Measurements from ENCODE around the gene FAM3D.

The FAM3D gene

DNA sequence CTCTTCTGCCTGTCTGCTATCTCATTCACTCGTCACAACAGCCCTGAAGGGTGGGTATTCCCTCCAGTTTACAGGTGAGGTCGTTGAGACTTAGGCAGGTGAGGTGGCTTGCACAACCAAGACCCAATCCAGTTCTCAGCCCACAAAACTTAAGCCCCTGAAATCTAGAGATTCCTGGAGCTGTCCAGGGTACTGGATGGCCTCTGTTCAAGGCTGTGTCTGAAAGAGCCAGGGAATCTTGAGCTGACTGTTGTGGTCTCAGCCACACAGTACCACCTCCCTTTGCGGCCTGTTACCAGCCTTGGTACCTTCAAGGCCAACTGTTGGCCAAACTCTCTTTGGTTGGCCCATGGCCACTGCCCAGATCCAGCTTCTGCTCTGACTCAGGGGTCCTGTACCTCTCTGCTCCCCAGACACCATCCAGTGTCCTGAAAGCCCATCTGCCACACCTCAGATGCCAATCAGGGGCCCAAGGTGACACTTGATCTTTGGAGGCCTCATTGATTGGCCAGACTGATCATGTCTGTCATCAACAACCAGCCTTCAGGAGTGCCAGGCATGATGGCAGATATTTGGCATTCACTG lies 78.5 kb downstream of the FAM3D start:
- TF ChIP-seq, protein P1, sequence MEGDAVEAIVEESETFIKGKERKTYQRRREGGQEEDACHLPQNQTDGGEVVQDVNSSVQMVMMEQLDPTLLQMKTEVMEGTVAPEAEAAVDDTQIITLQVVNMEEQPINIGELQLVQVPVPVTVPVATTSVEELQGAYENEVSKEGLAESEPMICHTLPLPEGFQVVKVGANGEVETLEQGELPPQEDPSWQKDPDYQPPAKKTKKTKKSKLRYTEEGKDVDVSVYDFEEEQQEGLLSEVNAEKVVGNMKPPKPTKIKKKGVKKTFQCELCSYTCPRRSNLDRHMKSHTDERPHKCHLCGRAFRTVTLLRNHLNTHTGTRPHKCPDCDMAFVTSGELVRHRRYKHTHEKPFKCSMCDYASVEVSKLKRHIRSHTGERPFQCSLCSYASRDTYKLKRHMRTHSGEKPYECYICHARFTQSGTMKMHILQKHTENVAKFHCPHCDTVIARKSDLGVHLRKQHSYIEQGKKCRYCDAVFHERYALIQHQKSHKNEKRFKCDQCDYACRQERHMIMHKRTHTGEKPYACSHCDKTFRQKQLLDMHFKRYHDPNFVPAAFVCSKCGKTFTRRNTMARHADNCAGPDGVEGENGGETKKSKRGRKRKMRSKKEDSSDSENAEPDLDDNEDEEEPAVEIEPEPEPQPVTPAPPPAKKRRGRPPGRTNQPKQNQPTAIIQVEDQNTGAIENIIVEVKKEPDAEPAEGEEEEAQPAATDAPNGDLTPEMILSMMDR (IDR thresholded peaks at IDR 0.05; ENCODE audit: insufficient read depth, low read length, missing control alignments): no peak
- no peak overlapping the region for H3K4me3 ChIP-seq (ENCODE audit: low read depth, low read length)
- no peak for DNase-seq (ENCODE audit: low read depth, low spot score)
- ChIA-PET POLR2A (no interaction called here), CTCF (interaction anchor here (1.1 to 2.0 kb wide), 4 partner anchors 10 to 44 kb away, joined by 3 to 8 read pairs (median 4); no protein-coding TSS in a partner anchor)

DNA sequence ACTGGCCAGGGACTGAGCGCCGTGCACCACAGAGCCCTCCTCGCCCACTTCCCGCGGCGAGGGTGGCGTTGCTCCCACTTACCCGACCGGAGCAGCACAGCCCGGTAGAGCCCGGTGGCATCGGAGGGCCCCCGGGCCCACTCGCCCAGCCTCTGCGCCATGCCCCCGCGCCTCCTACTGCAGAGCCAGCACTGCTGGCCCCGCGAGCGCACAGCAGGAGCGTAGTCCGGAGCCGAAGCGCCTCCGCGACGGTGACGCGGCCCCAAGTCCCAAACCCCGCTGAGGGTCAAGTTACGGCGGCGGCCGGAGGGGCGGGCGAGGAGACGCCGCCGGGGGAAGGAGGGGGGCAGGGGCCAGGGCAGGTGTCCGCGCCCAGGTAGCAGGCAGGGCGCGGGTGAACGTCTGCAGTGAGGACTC lies 79.8 kb downstream of the FAM3D start:
- CTCF ChIA-PET: no interaction called here
- DNase-seq (ENCODE audit: low read depth, low spot score): no peak
- H3K4me3 ChIP-seq (ENCODE audit: low read depth, low read length): no peak overlapping the region

DNA sequence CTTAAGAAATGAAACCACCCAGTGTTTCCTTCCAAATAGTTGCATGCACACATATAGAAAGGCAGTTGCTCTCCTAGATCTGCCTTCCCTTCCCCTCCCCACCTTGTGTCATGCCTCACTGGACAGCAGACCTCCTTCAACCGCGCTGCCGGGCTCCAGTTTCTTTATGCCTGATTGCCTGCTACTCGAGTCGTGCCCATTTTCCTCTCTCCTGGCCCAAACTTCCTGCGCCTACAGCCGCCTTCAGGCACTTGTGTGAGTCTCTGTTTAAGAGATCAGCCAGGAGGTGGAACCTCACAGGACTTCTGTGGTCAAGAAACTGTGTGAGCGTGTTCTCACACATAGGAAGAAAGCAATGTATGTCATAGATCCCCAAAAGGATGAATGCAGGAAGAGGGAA lies 80.6 kb downstream of the FAM3D start:
- TF ChIP-seq, protein P1 (IDR thresholded peaks at IDR 0.05; ENCODE audit: insufficient read depth, low read length, missing control alignments): no peak
- ChIA-PET CTCF (interaction anchor here (1.0 to 24.4 kb wide), 5 partner anchors 11 to 48 kb away, joined by 3 to 646 read pairs (median 12); no protein-coding TSS in a partner anchor), POLR2A (no interaction called here)
- no peak for DNase-seq (ENCODE audit: low read depth, low spot score)
- no peak overlapping the region for H3K4me3 ChIP-seq (ENCODE audit: low read depth, low read length)

More for the DNA sequence above, 79.8 kb downstream of the FAM3D start:
- POLR2A ChIA-PET: no interaction called here
- TF ChIP-seq, protein P1 (IDR thresholded peaks at IDR 0.05; ENCODE audit: insufficient read depth, low read length, missing control alignments): no peak

DNA sequence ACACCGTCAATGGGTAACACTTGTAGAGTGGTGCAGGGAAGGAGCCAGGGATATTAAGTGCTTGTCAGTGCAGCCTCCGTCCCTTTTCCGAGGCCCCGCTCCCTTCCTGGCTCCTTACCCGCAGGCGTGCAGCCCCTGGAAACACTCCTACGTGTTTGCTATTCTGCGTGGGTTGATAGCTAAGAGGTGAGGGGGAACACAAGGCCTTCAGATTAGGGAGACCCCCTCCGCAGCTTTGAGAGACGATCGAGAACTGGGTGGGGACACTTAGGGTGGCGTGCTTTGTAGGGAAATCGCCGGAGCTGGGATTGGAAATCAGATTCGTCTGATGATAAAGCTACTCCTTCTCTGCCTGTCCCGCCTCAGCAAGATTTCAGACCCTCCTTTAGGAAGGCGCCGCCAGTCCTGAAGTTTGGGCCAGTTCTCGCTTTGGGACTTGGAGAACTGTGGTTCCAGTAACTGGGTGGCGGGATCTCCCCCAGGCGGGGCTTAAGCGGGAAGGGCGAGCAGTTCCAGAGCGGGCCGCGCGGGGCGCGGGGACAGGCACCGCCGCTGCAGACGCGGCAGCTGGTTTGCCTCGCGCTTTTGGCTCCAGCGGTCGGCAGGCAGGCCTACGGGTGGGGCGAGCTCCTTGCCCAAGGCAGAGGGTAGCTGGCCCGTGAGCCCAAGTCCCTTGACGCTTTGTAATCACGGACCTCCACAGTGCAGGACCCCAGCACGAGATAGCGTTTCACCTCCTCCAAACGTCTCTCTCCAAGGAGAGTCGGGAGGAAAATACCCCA lies 81.4 kb downstream of the FAM3D start:
- TF ChIP-seq, protein P1 (IDR thresholded peaks at IDR 0.05; ENCODE audit: insufficient read depth, low read length, missing control alignments): peak; percentile 86
- peak overlapping the region; percentile 62 for H3K4me3 ChIP-seq (ENCODE audit: low read depth, low read length)
- CTCF ChIA-PET: interaction anchor here (0.8 to 24.4 kb wide), 7 partner anchors 11 to 49 kb away, joined by 3 to 646 read pairs (median 9); no protein-coding TSS in a partner anchor
- POLR2A ChIA-PET: no interaction called here
- DNase-seq (ENCODE audit: low read depth, low spot score): no peak

DNA sequence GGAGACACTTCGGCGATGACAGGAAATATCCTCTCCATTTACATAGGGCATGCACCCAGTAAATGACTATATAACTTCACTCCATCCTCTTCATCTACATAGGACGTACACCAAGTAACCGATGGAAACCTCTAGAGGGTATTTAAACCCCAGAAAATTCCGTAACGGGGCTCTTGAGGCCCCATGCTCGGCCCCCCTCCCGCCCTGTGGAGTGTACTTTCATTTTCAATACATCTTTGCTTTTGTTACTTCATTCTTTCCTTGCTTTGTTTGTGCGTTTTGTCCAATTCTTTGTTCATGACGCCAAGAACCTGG lies 81.9 kb downstream of the FAM3D start:
- POLR2A ChIA-PET: no interaction called here

More for the DNA sequence above, 81.9 kb downstream of the FAM3D start:
- TF ChIP-seq, protein P1 (IDR thresholded peaks at IDR 0.05; ENCODE audit: insufficient read depth, low read length, missing control alignments): no peak
- CTCF ChIA-PET: interaction anchor here (0.8 to 24.4 kb wide), 6 partner anchors 11 to 49 kb away, joined by 3 to 646 read pairs (median 10); no protein-coding TSS in a partner anchor
- peak overlapping the region; percentile 62 for H3K4me3 ChIP-seq (ENCODE audit: low read depth, low read length)
- DNase-seq (ENCODE audit: low read depth, low spot score): no peak
